HL-60 (cell line): Measurements from ENCODE around the gene SLC4A1.

ENCODE experiments used
- DNase-seq, 2 experiments: peaks; one replicate each; pipeline ENCODE4 v3.0.0-alpha.2; 2010 to 2020; ENCODE audit warnings: low read depth in 1 of 2, low spot score in 1 of 2
- H3K27ac ChIP-seq: fragments of 250-450 bp; sonication (Bioruptor Pico); replicated peaks from 2 replicates; pipeline ENCODE4 v1.5.1; 2020; ENCODE audit warnings: mild to moderate bottlenecking, moderate library complexity
- H3K27me3 ChIP-seq: fragments of 250-450 bp; sonication (Bioruptor Pico); 2 replicates; pipeline ENCODE4 v1.5.1; 2021; ENCODE audit warnings: mild to moderate bottlenecking, moderate library complexity; ENCODE audit not compliant: insufficient read depth, poor library complexity, severe bottlenecking
- H3K4me3 ChIP-seq: replicated peaks from 2 replicates; pipeline ENCODE4 v1.5.1; 2011; ENCODE audit warnings: mild to moderate bottlenecking, control low read depth, low read length; ENCODE audit not compliant: insufficient read depth
- GABPA ChIP-seq: IDR thresholded peaks from 2 replicates; pipeline ENCODE4 v1.6.1; 2012; ENCODE audit warnings: low read depth
- POLR2AphosphoS5 ChIP-seq: IDR thresholded peaks from 2 replicates; pipeline ENCODE4 v1.6.1; 2012; ENCODE audit warnings: low read depth
- SPI1 ChIP-seq: IDR thresholded peaks from 2 replicates; pipeline ENCODE4 v1.6.1; 2012; ENCODE audit warnings: low read depth, mild to moderate bottlenecking, borderline replicate concordance
- TF ChIP-seq, protein P1 (sequence below): IDR thresholded peaks from 2 replicates; pipeline ENCODE4 v1.6.1; 2012; ENCODE audit warnings: low read depth; ENCODE audit not compliant: insufficient replicate concordance
- TF ChIP-seq, protein P2 (sequence below): IDR thresholded peaks from one replicate; pipeline ENCODE4 v1.5.1; 2011; ENCODE audit warnings: low read length, control low read depth, inconsistent platforms; ENCODE audit not compliant: insufficient read depth

The SLC4A1 gene

DNA sequence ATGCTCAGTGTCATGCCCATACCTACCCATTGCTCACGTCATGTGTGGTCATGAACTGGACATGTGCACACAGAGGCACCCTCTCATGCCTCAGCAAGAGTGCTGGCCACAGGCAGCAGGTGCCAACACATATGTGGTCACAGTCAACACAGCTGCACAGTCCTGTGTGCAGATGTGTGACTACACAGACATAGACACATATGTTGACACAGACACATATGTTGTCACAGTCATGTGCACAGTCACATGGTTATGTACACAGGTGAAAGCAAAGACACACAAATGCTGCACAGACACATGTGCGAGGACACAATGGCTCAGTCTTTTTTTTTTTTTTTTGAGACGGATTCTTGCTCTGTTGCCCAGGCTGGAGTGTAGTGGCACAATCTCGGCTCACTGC lies 11.3 kb downstream of the SLC4A1 start:
- H3K27ac ChIP-seq = no peak overlapping the region
- no peaks in the 10 kb centered on the region for H3K27me3 ChIP-seq
- TF ChIP-seq SPI1 (no peak), POLR2AphosphoS5 (no peak), GABPA (no peak)
- TF ChIP-seq, protein P1, sequence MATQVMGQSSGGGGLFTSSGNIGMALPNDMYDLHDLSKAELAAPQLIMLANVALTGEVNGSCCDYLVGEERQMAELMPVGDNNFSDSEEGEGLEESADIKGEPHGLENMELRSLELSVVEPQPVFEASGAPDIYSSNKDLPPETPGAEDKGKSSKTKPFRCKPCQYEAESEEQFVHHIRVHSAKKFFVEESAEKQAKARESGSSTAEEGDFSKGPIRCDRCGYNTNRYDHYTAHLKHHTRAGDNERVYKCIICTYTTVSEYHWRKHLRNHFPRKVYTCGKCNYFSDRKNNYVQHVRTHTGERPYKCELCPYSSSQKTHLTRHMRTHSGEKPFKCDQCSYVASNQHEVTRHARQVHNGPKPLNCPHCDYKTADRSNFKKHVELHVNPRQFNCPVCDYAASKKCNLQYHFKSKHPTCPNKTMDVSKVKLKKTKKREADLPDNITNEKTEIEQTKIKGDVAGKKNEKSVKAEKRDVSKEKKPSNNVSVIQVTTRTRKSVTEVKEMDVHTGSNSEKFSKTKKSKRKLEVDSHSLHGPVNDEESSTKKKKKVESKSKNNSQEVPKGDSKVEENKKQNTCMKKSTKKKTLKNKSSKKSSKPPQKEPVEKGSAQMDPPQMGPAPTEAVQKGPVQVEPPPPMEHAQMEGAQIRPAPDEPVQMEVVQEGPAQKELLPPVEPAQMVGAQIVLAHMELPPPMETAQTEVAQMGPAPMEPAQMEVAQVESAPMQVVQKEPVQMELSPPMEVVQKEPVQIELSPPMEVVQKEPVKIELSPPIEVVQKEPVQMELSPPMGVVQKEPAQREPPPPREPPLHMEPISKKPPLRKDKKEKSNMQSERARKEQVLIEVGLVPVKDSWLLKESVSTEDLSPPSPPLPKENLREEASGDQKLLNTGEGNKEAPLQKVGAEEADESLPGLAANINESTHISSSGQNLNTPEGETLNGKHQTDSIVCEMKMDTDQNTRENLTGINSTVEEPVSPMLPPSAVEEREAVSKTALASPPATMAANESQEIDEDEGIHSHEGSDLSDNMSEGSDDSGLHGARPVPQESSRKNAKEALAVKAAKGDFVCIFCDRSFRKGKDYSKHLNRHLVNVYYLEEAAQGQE = no peak
- TF ChIP-seq, protein P2, sequence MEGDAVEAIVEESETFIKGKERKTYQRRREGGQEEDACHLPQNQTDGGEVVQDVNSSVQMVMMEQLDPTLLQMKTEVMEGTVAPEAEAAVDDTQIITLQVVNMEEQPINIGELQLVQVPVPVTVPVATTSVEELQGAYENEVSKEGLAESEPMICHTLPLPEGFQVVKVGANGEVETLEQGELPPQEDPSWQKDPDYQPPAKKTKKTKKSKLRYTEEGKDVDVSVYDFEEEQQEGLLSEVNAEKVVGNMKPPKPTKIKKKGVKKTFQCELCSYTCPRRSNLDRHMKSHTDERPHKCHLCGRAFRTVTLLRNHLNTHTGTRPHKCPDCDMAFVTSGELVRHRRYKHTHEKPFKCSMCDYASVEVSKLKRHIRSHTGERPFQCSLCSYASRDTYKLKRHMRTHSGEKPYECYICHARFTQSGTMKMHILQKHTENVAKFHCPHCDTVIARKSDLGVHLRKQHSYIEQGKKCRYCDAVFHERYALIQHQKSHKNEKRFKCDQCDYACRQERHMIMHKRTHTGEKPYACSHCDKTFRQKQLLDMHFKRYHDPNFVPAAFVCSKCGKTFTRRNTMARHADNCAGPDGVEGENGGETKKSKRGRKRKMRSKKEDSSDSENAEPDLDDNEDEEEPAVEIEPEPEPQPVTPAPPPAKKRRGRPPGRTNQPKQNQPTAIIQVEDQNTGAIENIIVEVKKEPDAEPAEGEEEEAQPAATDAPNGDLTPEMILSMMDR = no peak
- no peak for DNase-seq
- H3K4me3 ChIP-seq = no peak overlapping the region

DNA sequence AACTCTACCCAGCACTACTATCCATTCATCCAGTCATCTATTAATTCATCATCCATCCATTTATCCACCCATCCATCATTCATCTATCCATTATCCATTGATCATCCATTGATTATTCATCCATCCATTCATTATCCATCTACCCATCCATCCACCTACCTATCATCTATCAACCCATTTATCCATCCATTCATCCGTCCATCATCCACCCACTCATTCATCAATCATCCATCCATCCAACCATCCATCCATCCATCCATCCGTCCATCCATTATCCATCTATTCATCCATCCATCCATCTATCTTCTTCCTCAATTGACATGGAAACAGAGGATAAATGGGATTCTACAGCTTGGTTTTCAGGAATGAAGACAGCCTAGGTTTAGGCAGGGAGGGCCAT lies 12.0 kb downstream of the SLC4A1 start:
- H3K4me3 ChIP-seq = no peak overlapping the region
- no peak overlapping the region for H3K27ac ChIP-seq
- DNase-seq = no peak
- no peaks in the 10 kb centered on the region for H3K27me3 ChIP-seq
- TF ChIP-seq, protein P1 = no peak
- TF ChIP-seq POLR2AphosphoS5 = no peak
- no peak for TF ChIP-seq GABPA
- no peak for TF ChIP-seq SPI1
- TF ChIP-seq, protein P2 = no peak

DNA sequence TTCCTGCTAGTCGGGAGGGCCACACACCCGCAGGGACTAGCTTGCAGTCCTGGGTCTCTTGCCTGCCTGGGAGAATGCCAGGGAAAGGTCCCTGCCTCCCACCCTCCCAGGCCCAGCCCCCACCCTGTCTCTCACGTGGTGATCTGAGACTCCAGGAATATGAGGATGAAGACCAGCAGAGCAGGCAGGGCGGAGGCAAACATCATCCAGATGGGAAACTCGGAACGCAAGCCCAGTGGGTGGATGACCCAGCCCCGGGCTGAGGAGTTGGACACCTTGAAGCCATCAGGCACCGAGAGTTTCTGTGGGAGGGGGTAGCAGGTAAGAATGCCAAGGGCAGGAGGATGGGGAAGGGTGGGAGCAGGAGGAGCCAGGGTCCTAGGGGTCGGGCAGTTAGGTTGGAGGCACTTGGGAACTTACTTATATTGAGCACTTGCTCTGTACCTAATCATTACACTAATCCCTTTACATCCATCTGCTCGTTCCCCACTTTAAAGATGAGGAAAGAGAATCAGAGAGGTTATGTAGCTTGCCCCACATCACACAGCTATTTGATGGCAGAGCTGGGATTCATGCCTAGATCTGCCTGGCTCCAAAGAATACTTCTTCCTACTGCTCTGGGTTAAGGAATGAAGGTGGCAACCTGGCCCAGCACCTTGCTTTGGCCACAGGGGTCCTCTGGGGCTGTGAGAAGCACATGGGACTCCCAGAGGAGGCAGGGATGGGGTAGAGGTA lies 13.4 kb downstream of the SLC4A1 start:
- no peak overlapping the region for H3K4me3 ChIP-seq
- TF ChIP-seq GABPA (no peak), POLR2AphosphoS5 (no peak), SPI1 (no peak)
- TF ChIP-seq, protein P1 = no peak
- TF ChIP-seq, protein P2 = no peak
- H3K27ac ChIP-seq = no peak overlapping the region
- DNase-seq = no peak
- H3K27me3 ChIP-seq = no peaks in the 10 kb centered on the region
